Liver (tissue), 3 donors: ENCODE measurements around the gene RASGRP4.

Experiments
- CTCF ChIP-seq: fragments of 150-350 bp; IDR thresholded peaks from 2 replicates; pipeline ENCODE4 v1.5.1; 2017; ENCODE audit warnings: improper control_type of control experiment, low read depth, low read length; ENCODE audit not compliant: missing input control
- EGR1 ChIP-seq, 2 donors: IDR thresholded peaks; 2 replicates each; pipeline ENCODE4 v1.6.1; 2016 to 2018; ENCODE audit warnings: antibody characterized with exemption in 2 of 2, low read depth in 2 of 2
- JUND ChIP-seq, 2 donors: IDR thresholded peaks; 2 replicates each; pipeline ENCODE4 v1.6.1; 2016; ENCODE audit warnings: antibody characterized with exemption in 2 of 2
- MAX ChIP-seq: IDR thresholded peaks from 2 replicates; pipeline ENCODE4 v1.6.1; 2016; ENCODE audit warnings: antibody characterized with exemption
- RXRA ChIP-seq, 2 donors: IDR thresholded peaks; 2 replicates each; pipeline ENCODE4 v1.6.1; 2017 to 2018; ENCODE audit warnings: antibody characterized with exemption in 2 of 2, mild to moderate bottlenecking in 1 of 2
- donor health status: healthy.
- donor health status: healthy.

- TF ChIP-seq CTCF (no peak), EGR1 (IDR thresholded peaks at IDR 0.05; ENCODE audit: low read depth in 2 of 2) (no peak), MAX (no peak), RXRA (IDR thresholded peaks at IDR 0.05) (no peak), JUND (IDR thresholded peaks at IDR 0.05) (no peak)
These were observed 7.3 kb upstream of the RASGRP4 start, which contains the start of gene RYR1 for GRCh38 chr19:38433268-38433733.
